Measurements from ENCODE around the gene GRID1. TPM values are rescaled to one million over a fixed set of nuclear protein-coding genes. Genes with fewer than 3 reads are reported as not detected.

Gene GRID1
- total RNA-seq, 1 experiment from 2014 or later, result not detected

GRCh38 chr10:86368046-86368445 is 1.5 kb upstream of the GRID1 start:
- Histone ChIP-seq H2AFZ (no peak overlapping the region), H3K27me3 (ENCODE audit: insufficient read depth, low read depth) (no peaks in the 10 kb centered on the region), H3K4me3 (no peak overlapping the region), H3F3A (ENCODE audit: insufficient read depth, low read depth) (no peaks in the 10 kb centered on the region), H3K9me3 (ENCODE audit: insufficient read depth, low read depth) (no peaks in the 10 kb centered on the region), H3K4me2 (no peak overlapping the region), H3K27ac (no peak overlapping the region), H3K36me3 (ENCODE audit: low read depth) (no peaks in the 10 kb centered on the region), H3K4me1 (replicated peaks; ENCODE audit: insufficient read depth) (no peaks in the 10 kb centered on the region), H3K79me2 (ENCODE audit: low read depth) (no peaks in the 10 kb centered on the region), H3K9me2 (ENCODE audit: insufficient read depth) (no peaks in the 10 kb centered on the region), H4K20me1 (ENCODE audit: insufficient read depth) (no peaks in the 10 kb centered on the region)
- ChIA-PET CTCF (no interaction called here), POLR2A (ENCODE audit: unreplicated experiment) (no interaction called here)
- no TSS peak for BruUV-seq (replicated peaks)
- DNase-seq, result no peak
- TF ChIP-seq EZH2 (IDR thresholded peaks at IDR 0.05; ENCODE audit: low read depth), result no peak
- TF ChIP-seq CTCF (conservative IDR thresholded peaks at IDR 0.05), result no peak
- intact Hi-C loops (cut with micrococcal nuclease; ENCODE audit: unreplicated experiment), result no loop called here

GRCh38 chr10:86367152-86367951 is 757 bp upstream of the GRID1 start:
- H3K27me3 ChIP-seq (ENCODE audit: insufficient read depth, low read depth), result no peaks in the 10 kb centered on the region
- H2AFZ ChIP-seq, result no peak overlapping the region
- H3K36me3 ChIP-seq (ENCODE audit: low read depth), result no peaks in the 10 kb centered on the region
- H3K9me3 ChIP-seq (ENCODE audit: insufficient read depth, low read depth), result no peaks in the 10 kb centered on the region
- no peaks in the 10 kb centered on the region for H4K20me1 ChIP-seq (ENCODE audit: insufficient read depth)
- H3K4me2 ChIP-seq, result no peak overlapping the region
- TF ChIP-seq EZH2 (IDR thresholded peaks at IDR 0.05; ENCODE audit: low read depth) (no peak), CTCF (conservative IDR thresholded peaks at IDR 0.05) (no peak)
- H3K79me2 ChIP-seq (ENCODE audit: low read depth), result no peaks in the 10 kb centered on the region
- H3K27ac ChIP-seq, result no peak overlapping the region
- no peaks in the 10 kb centered on the region for H3F3A ChIP-seq (ENCODE audit: insufficient read depth, low read depth)
- CTCF ChIA-PET, result no interaction called here
- POLR2A ChIA-PET (ENCODE audit: unreplicated experiment), result no interaction called here
- intact Hi-C loops (cut with micrococcal nuclease; ENCODE audit: unreplicated experiment), result no loop called here
- no peak overlapping the region for H3K4me3 ChIP-seq
- H3K9me2 ChIP-seq (ENCODE audit: insufficient read depth), result no peaks in the 10 kb centered on the region
- no peak for DNase-seq
- no TSS peak for BruUV-seq (replicated peaks)
- no peaks in the 10 kb centered on the region for H3K4me1 ChIP-seq (replicated peaks; ENCODE audit: insufficient read depth)

- BruUV-seq (replicated peaks), result no TSS peak
- POLR2A ChIA-PET (ENCODE audit: unreplicated experiment), result no interaction called here
- H4K20me1 ChIP-seq (ENCODE audit: insufficient read depth), result no peaks in the 10 kb centered on the region
- no peaks in the 10 kb centered on the region for H3K9me2 ChIP-seq (ENCODE audit: insufficient read depth)
- H3K36me3 ChIP-seq (ENCODE audit: low read depth), result no peaks in the 10 kb centered on the region
- CTCF ChIA-PET, result no interaction called here
- no peak overlapping the region for H3K27ac ChIP-seq
- intact Hi-C loops (cut with micrococcal nuclease; ENCODE audit: unreplicated experiment), result no loop called here
- no peaks in the 10 kb centered on the region for H3K79me2 ChIP-seq (ENCODE audit: low read depth)
- H3K4me2 ChIP-seq, result no peak overlapping the region
- H3F3A ChIP-seq (ENCODE audit: insufficient read depth, low read depth), result no peaks in the 10 kb centered on the region
- no peak overlapping the region for H2AFZ ChIP-seq
- H3K4me3 ChIP-seq, result no peak overlapping the region
- H3K27me3 ChIP-seq (ENCODE audit: insufficient read depth, low read depth), result no peaks in the 10 kb centered on the region
- TF ChIP-seq EZH2 (IDR thresholded peaks at IDR 0.05; ENCODE audit: low read depth) (no peak), CTCF (conservative IDR thresholded peaks at IDR 0.05) (no peak)
- H3K9me3 ChIP-seq (ENCODE audit: insufficient read depth, low read depth), result no peaks in the 10 kb centered on the region
- no peak for DNase-seq
- H3K4me1 ChIP-seq (replicated peaks; ENCODE audit: insufficient read depth), result no peaks in the 10 kb centered on the region
Observed at GRCh38 chr10:86366902-86367151, 232 bp upstream of the GRID1 start.
